ENCODE measurements around the gene CRY2. TPM values are rescaled to one million over a fixed set of nuclear protein-coding genes. Genes with fewer than 3 reads are reported as not detected.
A peak's percentile ranks its signal among the peaks of the same experiment; 100 is the strongest.

Gene CRY2
- total RNA-seq: 10 to 100 TPM; 48.8 to 96.4 (median 54.6) TPM

DNA sequence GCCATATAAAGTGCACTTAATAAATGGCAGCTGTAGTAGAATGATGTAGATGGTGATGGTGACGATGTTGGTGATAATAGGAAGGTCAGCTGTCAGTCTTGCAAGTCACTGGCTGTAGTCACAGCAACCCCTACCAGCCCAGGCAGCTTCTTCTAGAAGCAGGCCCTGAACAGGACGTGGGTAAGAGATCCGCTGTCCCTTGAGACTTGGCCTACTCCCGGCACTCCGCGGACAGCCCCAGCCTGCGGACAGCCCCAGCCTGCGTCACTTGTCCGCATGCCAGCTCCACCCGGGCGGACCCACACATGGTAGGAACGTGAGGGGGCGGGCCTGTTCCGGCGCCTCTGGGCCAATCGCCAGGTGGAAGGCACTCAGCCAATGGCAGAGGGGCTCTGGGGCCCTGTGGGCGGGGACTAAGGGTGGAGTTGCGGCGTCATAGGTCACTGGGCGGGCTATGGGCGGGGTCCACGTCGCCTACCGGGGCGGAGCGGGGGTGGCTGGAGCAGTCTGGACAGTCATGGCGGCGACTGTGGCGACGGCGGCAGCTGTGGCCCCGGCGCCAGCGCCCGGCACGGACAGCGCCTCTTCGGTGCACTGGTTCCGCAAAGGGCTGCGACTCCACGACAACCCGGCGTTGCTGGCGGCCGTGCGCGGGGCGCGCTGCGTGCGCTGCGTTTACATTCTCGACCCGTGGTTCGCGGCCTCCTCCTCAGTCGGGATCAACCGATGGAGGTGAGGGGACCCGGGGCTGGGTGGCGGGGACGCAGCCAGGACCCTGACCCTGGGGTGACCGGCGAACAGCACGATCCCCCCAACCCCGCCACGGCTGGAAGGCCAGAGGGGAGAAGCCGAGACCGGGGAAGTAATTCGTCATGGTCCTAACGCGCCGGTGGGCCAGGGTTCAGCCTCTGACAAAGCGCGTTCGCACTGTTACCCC, at the start of gene CRY2:
CRY2 (plus strand) TSS at position 502 of the 937 bp plus-strand sequence; CDS start at position 518, 16 bp downstream.
- Histone ChIP-seq H3K27ac (peak within 1 kb of the TSS; percentile 93 to 99 (median 96)), H3K4me1 (peaks cover 0 to 62% (median 38%) of the 10 kb centered on the region in 4 donors), H3K4me3 (peak within 1 kb of the TSS; percentile 68 to 97 (median 86)), H3K9me3 (no peaks in the 10 kb centered on the region), H3K27me3 (no peaks in the 10 kb centered on the region), H3K36me3 (no peaks in the 10 kb centered on the region)
- WGBS, 2 donors: 0% methylated on average over 16 to 22 of the region's 75 CpGs
- TF ChIP-seq EP300 (IDR thresholded peaks at IDR 0.05) (peak; percentile 92 to 94), POLR2A (IDR thresholded peaks at IDR 0.05) (peak; percentile 93 to 98)
- TF ChIP-seq, protein P1, sequence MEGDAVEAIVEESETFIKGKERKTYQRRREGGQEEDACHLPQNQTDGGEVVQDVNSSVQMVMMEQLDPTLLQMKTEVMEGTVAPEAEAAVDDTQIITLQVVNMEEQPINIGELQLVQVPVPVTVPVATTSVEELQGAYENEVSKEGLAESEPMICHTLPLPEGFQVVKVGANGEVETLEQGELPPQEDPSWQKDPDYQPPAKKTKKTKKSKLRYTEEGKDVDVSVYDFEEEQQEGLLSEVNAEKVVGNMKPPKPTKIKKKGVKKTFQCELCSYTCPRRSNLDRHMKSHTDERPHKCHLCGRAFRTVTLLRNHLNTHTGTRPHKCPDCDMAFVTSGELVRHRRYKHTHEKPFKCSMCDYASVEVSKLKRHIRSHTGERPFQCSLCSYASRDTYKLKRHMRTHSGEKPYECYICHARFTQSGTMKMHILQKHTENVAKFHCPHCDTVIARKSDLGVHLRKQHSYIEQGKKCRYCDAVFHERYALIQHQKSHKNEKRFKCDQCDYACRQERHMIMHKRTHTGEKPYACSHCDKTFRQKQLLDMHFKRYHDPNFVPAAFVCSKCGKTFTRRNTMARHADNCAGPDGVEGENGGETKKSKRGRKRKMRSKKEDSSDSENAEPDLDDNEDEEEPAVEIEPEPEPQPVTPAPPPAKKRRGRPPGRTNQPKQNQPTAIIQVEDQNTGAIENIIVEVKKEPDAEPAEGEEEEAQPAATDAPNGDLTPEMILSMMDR (IDR thresholded peaks at IDR 0.05): peak in 1 of 5 experiments; percentile 37
- peak; percentile 99 to 100 for DNase-seq (ENCODE audit: low spot score in 2 of 2)

DNA sequence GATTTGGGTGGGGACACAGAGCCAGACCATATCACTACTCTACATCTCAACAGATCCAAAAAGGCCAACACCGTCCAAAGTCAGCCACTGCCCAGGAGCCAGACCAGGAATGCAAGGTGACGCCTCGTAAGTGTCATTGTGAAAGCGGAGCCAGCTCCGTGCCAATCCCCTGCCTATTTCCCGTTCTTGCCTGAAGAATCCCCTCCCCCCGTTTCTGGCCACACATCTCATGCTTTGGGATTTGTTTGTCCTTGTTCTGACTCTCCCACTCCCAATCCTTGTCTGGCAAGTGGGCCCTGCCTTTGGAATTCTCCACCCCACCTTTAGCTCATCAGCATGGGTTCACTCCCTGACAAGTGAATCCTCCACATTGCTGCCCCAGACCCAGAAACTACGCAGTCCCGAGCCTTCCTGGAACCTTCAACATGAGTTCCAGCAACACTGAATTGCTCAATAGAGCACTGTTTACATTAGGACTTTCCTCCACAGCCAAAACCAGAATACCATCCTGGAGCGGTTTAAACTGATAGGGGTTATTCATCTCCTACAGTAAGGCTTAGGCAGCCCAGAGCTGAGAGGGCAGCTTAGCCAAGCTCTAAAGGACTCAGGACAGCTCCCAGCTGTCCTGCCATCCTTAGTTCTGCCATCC, 48.4 kb upstream of the CRY2 start:
- Histone ChIP-seq H3K27me3 (no peaks in the 10 kb centered on the region), H3K36me3 (no peaks in the 10 kb centered on the region), H3K27ac (no peak overlapping the region), H3K4me1 (peaks cover 0 to 7% (median 0%) of the 10 kb centered on the region in 4 donors), H3K4me3 (no peak overlapping the region), H3K9me3 (no peaks in the 10 kb centered on the region)
- WGBS, 2 donors: 84 to 86% methylated on average over 10 of the region's 10 CpGs
- no peak for DNase-seq (ENCODE audit: low spot score in 2 of 2)
- TF ChIP-seq POLR2A (IDR thresholded peaks at IDR 0.05) (no peak), EP300 (IDR thresholded peaks at IDR 0.05) (no peak)
- TF ChIP-seq, protein P1 (IDR thresholded peaks at IDR 0.05): no peak

DNA sequence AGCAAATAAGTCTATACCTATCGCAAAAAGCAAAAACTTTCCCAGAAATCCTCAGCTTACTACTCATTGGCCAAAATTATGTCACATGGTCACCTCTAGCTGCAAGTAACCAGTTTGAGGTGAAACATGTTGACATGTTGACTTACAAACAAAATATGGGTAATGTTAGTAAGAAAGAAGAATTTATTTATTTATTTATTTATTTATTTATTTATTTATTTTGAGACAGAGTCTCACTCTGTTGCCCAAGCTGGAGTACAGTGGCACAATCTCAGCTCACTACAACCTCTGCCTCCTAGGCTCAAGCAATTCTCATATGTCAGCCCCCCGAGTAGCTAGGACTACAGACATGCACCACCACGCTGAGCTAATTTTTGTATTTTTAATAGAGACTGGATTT, 47.7 kb upstream of the CRY2 start:
- no peak for DNase-seq (ENCODE audit: low spot score in 2 of 2)
- WGBS, 2 donors: 97 to 98% methylated on average over 3 of the region's 3 CpGs
- H3K4me3 ChIP-seq: no peak overlapping the region
- no peaks in the 10 kb centered on the region for H3K27me3 ChIP-seq
- no peak for TF ChIP-seq POLR2A (IDR thresholded peaks at IDR 0.05)
- TF ChIP-seq EP300 (IDR thresholded peaks at IDR 0.05): no peak
- TF ChIP-seq, protein P1 (IDR thresholded peaks at IDR 0.05): no peak
- no peak overlapping the region for H3K27ac ChIP-seq
- H3K9me3 ChIP-seq: no peaks in the 10 kb centered on the region
- H3K36me3 ChIP-seq: no peaks in the 10 kb centered on the region
- peaks cover 0 to 7% (median 0%) of the 10 kb centered on the region in 4 donors for H3K4me1 ChIP-seq

DNA sequence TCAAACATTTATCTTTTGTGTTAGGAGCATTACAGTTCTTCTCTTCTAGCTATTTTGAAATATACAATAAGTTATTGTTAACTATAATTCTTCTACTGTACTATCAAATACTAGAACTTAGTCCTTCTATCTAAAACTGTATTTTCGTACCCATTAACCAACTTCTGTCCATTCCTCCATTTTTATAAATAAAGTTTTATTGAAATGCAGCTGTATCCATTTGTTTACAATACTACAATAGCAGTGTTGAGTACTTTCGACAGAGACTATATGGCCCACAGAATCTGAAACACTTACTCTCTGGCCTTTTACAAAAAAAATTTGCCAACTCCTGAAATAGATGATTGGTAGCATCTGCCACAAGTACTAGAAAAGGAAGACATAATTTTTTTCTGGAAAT, 47.0 kb upstream of the CRY2 start:
- Histone ChIP-seq H3K27ac (no peak overlapping the region), H3K9me3 (no peaks in the 10 kb centered on the region), H3K36me3 (no peaks in the 10 kb centered on the region), H3K4me1 (peaks cover 0 to 7% (median 0%) of the 10 kb centered on the region in 4 donors), H3K27me3 (no peaks in the 10 kb centered on the region), H3K4me3 (no peak overlapping the region)
- no peak for DNase-seq (ENCODE audit: low spot score in 2 of 2)
- TF ChIP-seq, protein P1 (IDR thresholded peaks at IDR 0.05): no peak
- TF ChIP-seq POLR2A (IDR thresholded peaks at IDR 0.05) (no peak), EP300 (IDR thresholded peaks at IDR 0.05) (no peak)
- 86 to 89% methylated on average over 2 of the region's 2 CpGs for WGBS, 2 donors
